SK-N-SH (cell line): ENCODE data around the gene YWHAH. TPM values are rescaled to one million over a fixed set of nuclear protein-coding genes. Genes with fewer than 3 reads are reported as not detected.

Experiments
- CTCF ChIA-PET: fragments of 300-600, 350-600 bp; formaldehyde crosslinking; extraction: SDS; loops from one replicate; lab custom pipeline; 2021; lab: Yijun Ruan, JAX
- POLR2A ChIA-PET: fragments of 350-600 bp; sonication (Branson Sonifier 250); formaldehyde crosslinking; extraction: SDS; loops from one replicate; lab custom pipeline; 2020; ENCODE audit warnings: antibody characterized with exemption, inconsistent platforms; lab: Yijun Ruan, JAX
- DNase-seq: peaks from one replicate; pipeline ENCODE4 v3.0.0; 2012
- H2AFZ ChIP-seq: fragments of 200-600 bp; sonication (generic); 2 replicates; pipeline ENCODE4 v1.8.1; 2016; ENCODE audit warnings: antibody characterized with exemption, mild to moderate bottlenecking, low read depth
- H3F3A ChIP-seq: fragments of 200-600 bp; sonication (generic); replicated peaks from 2 replicates; pipeline ENCODE3; 2016; ENCODE audit warnings: antibody characterized with exemption, mild to moderate bottlenecking; ENCODE audit not compliant: insufficient read depth
- H3K27ac ChIP-seq, 2 experiments: fragments of 200-500 bp in 1 of 2; fragments of 200-600 bp in 1 of 2; sonication (Bioruptor generic) in 1 of 2; sonication (generic), shearing (Covaris generic) in 1 of 2; 2 replicates each; pipeline versions ENCODE4 v1.5.1 to v1.6.1; 2014 to 2016; ENCODE audit warnings: low read depth in 2 of 2, inconsistent platforms in 1 of 2, low read length in 1 of 2, mild to moderate bottlenecking in 1 of 2, mixed read lengths in 1 of 2
- H3K27me3 ChIP-seq: fragments of 200-600 bp; sonication (generic), shearing (Covaris generic); 2 replicates; pipeline ENCODE4 v1.6.1; 2016; ENCODE audit warnings: mixed run types; ENCODE audit not compliant: insufficient read depth
- H3K36me3 ChIP-seq, 2 experiments: fragments of 200-500 bp in 1 of 2; fragments of 200-600 bp in 1 of 2; sonication (Bioruptor generic) in 1 of 2; sonication (generic) in 1 of 2; replicated peaks in 1 of 2; 2 replicates each; pipeline versions ENCODE3 to v1.5.1; 2014 to 2016; ENCODE audit warnings: low read length in 1 of 2, mild to moderate bottlenecking in 1 of 2; ENCODE audit not compliant: insufficient read depth in 2 of 2, control insufficient read depth in 1 of 2
- H3K4me1 ChIP-seq, 2 experiments: fragments of 200-500 bp in 1 of 2; fragments of 200-600 bp in 1 of 2; sonication (Bioruptor generic) in 1 of 2; sonication (generic), shearing (Covaris generic) in 1 of 2; 2 replicates each; pipeline versions ENCODE4 v1.5.1 to v1.6.1; 2014 to 2016; ENCODE audit warnings: low read depth in 1 of 2, low read length in 1 of 2, mixed run types in 1 of 2; ENCODE audit not compliant: insufficient read depth in 2 of 2, control insufficient read depth in 1 of 2
- H3K4me2 ChIP-seq: fragments of 200-600 bp; sonication (generic), shearing (Covaris generic); 2 replicates; pipeline ENCODE4 v1.6.1; 2017; ENCODE audit warnings: mixed run types
- H3K4me3 ChIP-seq, 2 experiments: fragments of 200-500 bp in 1 of 2; fragments of 200-600 bp in 1 of 2; sonication (Bioruptor generic) in 1 of 2; sonication (generic), shearing (Covaris generic) in 1 of 2; 2 replicates each; pipeline versions ENCODE4 v1.5.1 to v1.8.1; 2014 to 2016; ENCODE audit warnings: low read depth in 2 of 2, inconsistent platforms in 1 of 2, low read length in 1 of 2, mild to moderate bottlenecking in 1 of 2, mixed read lengths in 1 of 2, moderate library complexity in 1 of 2
- H3K79me2 ChIP-seq: fragments of 200-600 bp; sonication (generic); 2 replicates; pipeline ENCODE4 v1.8.1; 2017; ENCODE audit warnings: mild to moderate bottlenecking; ENCODE audit not compliant: insufficient read depth
- H3K9ac ChIP-seq: fragments of 200-600 bp; sonication (generic); 2 replicates; pipeline ENCODE4 v1.6.1; 2017; ENCODE audit warnings: mixed run types
- H3K9me2 ChIP-seq: fragments of 200-600 bp; sonication (generic); 2 replicates; pipeline ENCODE4 v1.6.1; 2017; ENCODE audit warnings: mixed run types
- H3K9me3 ChIP-seq: fragments of 200-600 bp; sonication (generic); 2 replicates; pipeline ENCODE4 v1.6.1; 2017; ENCODE audit warnings: mixed run types, mild to moderate bottlenecking, moderate library complexity
- H4K20me1 ChIP-seq: fragments of 200-600 bp; sonication (generic); 2 replicates; pipeline ENCODE4 v1.6.1; 2017; ENCODE audit warnings: mild to moderate bottlenecking, mixed run types; ENCODE audit not compliant: insufficient read depth
- ELF1 ChIP-seq: IDR thresholded peaks from 2 replicates; pipeline ENCODE4 v1.4.0; 2012
- EZH2phosphoT487 ChIP-seq: fragments of 200-600 bp; sonication (generic); IDR thresholded peaks from 2 replicates; pipeline ENCODE4 v1.6.1; 2017; ENCODE audit warnings: low read depth, mixed run types, mild to moderate bottlenecking, antibody characterized with exemption, moderate library complexity, borderline replicate concordance
- FOXJ3 ChIP-seq: sonication (generic); formaldehyde crosslinking; IDR thresholded peaks from 2 replicates; pipeline ENCODE4 v1.5.1; 2020; ENCODE audit warnings: mild to moderate bottlenecking, missing genetic modification reagents
- GATA2 ChIP-seq: sonication (generic); formaldehyde crosslinking; IDR thresholded peaks from 2 replicates; pipeline ENCODE4 v1.5.0; 2020; ENCODE audit warnings: mild to moderate bottlenecking, missing genetic modification reagents
- NRF1 ChIP-seq: IDR thresholded peaks from 2 replicates; pipeline ENCODE4 v1.6.1; 2012; ENCODE audit warnings: low read depth, mild to moderate bottlenecking, low read length
- POLR2AphosphoS5 ChIP-seq: IDR thresholded peaks from 2 replicates; pipeline ENCODE4 v1.6.1; 2012; ENCODE audit warnings: low read depth, low read length
- RCOR1 ChIP-seq: fragments of 150-350 bp; IDR thresholded peaks from 2 replicates; pipeline ENCODE4 v1.6.1; 2017; ENCODE audit warnings: antibody characterized with exemption, low read length
- RFX5 ChIP-seq: IDR thresholded peaks from 2 replicates; pipeline ENCODE4 v1.6.1; 2012; ENCODE audit warnings: mild to moderate bottlenecking, improper control_type of control experiment, low read length
- RXRA ChIP-seq: IDR thresholded peaks from 2 replicates; pipeline ENCODE4 v1.4.0; 2012; ENCODE audit warnings: low read depth, mild to moderate bottlenecking, borderline replicate concordance
- TAF1 ChIP-seq: IDR thresholded peaks from 2 replicates; pipeline ENCODE4 v1.6.1; 2012; ENCODE audit warnings: low read depth, mild to moderate bottlenecking, low read length, moderate library complexity, borderline replicate concordance
- YY1 ChIP-seq: IDR thresholded peaks from 2 replicates; pipeline ENCODE4 v1.4.0; 2012; ENCODE audit warnings: low read depth, mild to moderate bottlenecking
- WGBS: methylation state at CpG from one replicate; pipeline ENCODE4 v1.1.6; 2017; ENCODE audit warnings: low lambda C conversion rate; 5-methylcytosine and 5-hydroxymethylcytosine counted together
- polyA plus RNA-seq, 3 experiments: library from polyadenylated mRNA; depleted of rRNA; stranded (reverse); fragments of >200 nt; gene quantifications; 2 replicates each; pipeline ENCODE4 v1.2.3, GENCODE V29; 2012
- TF ChIP-seq, protein P1 (sequence below): IDR thresholded peaks from 2 replicates; pipeline ENCODE4 v1.6.1; 2012; ENCODE audit warnings: mild to moderate bottlenecking, low read depth, low read length, moderate library complexity
- TF ChIP-seq, protein P2 (sequence below): IDR thresholded peaks from 2 replicates; pipeline ENCODE4 v1.4.0; 2012; ENCODE audit warnings: low read depth

YWHAH gene
- polyA plus RNA-seq, 1 of the 3 experiments (the other 2 are of a cell fraction): 102 TPM

DNA sequence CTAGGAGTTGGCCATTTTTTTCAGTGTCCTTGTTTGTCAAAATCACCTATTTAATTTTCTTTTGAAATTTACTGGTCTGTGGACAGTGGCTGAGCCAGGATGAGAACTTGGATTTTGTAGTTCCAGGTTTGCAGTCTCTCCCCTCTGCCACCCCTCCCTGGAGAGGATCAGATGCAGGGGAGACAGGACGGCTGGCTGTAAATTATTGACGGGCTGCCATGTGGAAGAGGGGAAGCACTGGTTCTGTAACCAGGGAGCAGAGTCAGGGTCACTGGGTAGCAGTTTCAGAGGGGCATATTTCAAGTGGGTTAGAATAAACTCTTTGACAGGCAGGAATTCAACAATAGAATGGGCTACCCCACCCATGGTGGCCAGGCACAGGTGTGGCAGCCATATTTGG, 20.6 kb upstream of the YWHAH start (continued):
- no peak for TF ChIP-seq GATA2 (CRISPR knock-in tag)
- TF ChIP-seq NRF1: no peak
- no peak for TF ChIP-seq RCOR1
- TF ChIP-seq POLR2AphosphoS5: no peak
- TF ChIP-seq, protein P1, sequence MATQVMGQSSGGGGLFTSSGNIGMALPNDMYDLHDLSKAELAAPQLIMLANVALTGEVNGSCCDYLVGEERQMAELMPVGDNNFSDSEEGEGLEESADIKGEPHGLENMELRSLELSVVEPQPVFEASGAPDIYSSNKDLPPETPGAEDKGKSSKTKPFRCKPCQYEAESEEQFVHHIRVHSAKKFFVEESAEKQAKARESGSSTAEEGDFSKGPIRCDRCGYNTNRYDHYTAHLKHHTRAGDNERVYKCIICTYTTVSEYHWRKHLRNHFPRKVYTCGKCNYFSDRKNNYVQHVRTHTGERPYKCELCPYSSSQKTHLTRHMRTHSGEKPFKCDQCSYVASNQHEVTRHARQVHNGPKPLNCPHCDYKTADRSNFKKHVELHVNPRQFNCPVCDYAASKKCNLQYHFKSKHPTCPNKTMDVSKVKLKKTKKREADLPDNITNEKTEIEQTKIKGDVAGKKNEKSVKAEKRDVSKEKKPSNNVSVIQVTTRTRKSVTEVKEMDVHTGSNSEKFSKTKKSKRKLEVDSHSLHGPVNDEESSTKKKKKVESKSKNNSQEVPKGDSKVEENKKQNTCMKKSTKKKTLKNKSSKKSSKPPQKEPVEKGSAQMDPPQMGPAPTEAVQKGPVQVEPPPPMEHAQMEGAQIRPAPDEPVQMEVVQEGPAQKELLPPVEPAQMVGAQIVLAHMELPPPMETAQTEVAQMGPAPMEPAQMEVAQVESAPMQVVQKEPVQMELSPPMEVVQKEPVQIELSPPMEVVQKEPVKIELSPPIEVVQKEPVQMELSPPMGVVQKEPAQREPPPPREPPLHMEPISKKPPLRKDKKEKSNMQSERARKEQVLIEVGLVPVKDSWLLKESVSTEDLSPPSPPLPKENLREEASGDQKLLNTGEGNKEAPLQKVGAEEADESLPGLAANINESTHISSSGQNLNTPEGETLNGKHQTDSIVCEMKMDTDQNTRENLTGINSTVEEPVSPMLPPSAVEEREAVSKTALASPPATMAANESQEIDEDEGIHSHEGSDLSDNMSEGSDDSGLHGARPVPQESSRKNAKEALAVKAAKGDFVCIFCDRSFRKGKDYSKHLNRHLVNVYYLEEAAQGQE: no peak
- no peak for TF ChIP-seq ELF1
- TF ChIP-seq YY1: no peak

DNA sequence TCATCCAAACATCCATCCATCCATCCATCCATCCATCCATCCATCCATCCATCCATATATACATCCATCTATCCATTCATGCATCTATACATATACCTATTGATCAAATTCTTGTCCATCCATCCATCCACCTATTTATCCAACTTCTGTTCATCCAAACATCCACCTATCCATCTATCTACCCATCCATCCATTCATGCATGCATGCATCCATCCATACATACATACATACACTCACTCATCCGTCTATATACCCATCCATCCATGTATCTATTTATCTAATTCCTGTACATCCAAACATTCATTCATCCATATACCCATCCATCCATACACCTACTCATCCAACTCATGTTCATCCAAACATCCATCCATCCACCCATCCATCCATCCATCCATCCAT, 19.3 kb upstream of the YWHAH start:
- CTCF ChIA-PET: no interaction called here
- peaks cover 0 to 39% of the 10 kb centered on the region in 2 experiments; a peak in 2 of 4 replicates for H3K4me1 ChIP-seq
- no peak for DNase-seq
- no peak overlapping the region for H2AFZ ChIP-seq
- no peak for TF ChIP-seq ELF1
- TF ChIP-seq POLR2AphosphoS5: no peak
- TF ChIP-seq, protein P1: no peak
- TF ChIP-seq, protein P2, sequence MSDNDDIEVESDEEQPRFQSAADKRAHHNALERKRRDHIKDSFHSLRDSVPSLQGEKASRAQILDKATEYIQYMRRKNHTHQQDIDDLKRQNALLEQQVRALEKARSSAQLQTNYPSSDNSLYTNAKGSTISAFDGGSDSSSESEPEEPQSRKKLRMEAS: no peak
- no peak for TF ChIP-seq FOXJ3 (CRISPR knock-in tag)
- TF ChIP-seq RXRA: no peak
- no peak for TF ChIP-seq RFX5
- TF ChIP-seq TAF1: no peak
- no peak for TF ChIP-seq EZH2phosphoT487
- TF ChIP-seq, all 33 proteins: peak for 0
- Histone ChIP-seq H3K9me2 (no peaks in the 10 kb centered on the region), H3K9ac (no peak overlapping the region), H3K36me3 (no peaks in the 10 kb centered on the region), H3K4me3 (no peak overlapping the region), H3F3A (no peaks in the 10 kb centered on the region), H3K27ac (no peak overlapping the region), H3K79me2 (no peaks in the 10 kb centered on the region), H3K4me2 (no peak overlapping the region), H3K9me3 (no peaks in the 10 kb centered on the region), H4K20me1 (no peaks in the 10 kb centered on the region), H3K27me3 (no peaks in the 10 kb centered on the region)
- POLR2A ChIA-PET: no interaction called here
- WGBS: 66% methylated on average over 1 of the region's 1 CpG
